GM19240 (cell line): ENCODE measurements around the gene SLC39A13.

Experiments
- DNase-seq: peaks from one replicate; pipeline ENCODE4 v3.0.0; 2011; ENCODE audit warnings: low spot score; ENCODE audit not compliant: insufficient read length

SLC39A13 gene

GRCh38 chr11:47383071-47383470 lies 25.3 kb upstream of the SLC39A13 start:
- DNase-seq = no peak

GRCh38 chr11:47384498-47384897 lies 23.9 kb upstream of the SLC39A13 start:
- no peak for DNase-seq

GRCh38 chr11:47387944-47388696 lies 20.3 kb upstream of the SLC39A13 start:
- no peak for DNase-seq

- no peak for DNase-seq
Observed at GRCh38 chr11:47388697-47389576, 19.5 kb upstream of the SLC39A13 start.

GRCh38 chr11:47389577-47390421 lies 18.6 kb upstream of the SLC39A13 start:
- no peak for DNase-seq

- DNase-seq = no peak
Observed at GRCh38 chr11:47390422-47390760, 18.0 kb upstream of the SLC39A13 start.

GRCh38 chr11:47391077-47391583 lies 17.3 kb upstream of the SLC39A13 start:
- no peak for DNase-seq

GRCh38 chr11:47391711-47392432 lies 16.5 kb upstream of the SLC39A13 start:
- no peak for DNase-seq

GRCh38 chr11:47392546-47393162 lies 15.7 kb upstream of the SLC39A13 start:
- no peak for DNase-seq

GRCh38 chr11:47393163-47394049 lies 15.0 kb upstream of the SLC39A13 start:
- no peak for DNase-seq

- no peak for DNase-seq
Observed at GRCh38 chr11:47394050-47394321, 14.4 kb upstream of the SLC39A13 start.

GRCh38 chr11:47394322-47395222 lies 13.8 kb upstream of the SLC39A13 start:
- DNase-seq = peak; percentile 81

GRCh38 chr11:47395223-47396048 lies 13.0 kb upstream of the SLC39A13 start:
- DNase-seq = no peak

- DNase-seq = no peak
Observed at GRCh38 chr11:47396049-47396320, 12.4 kb upstream of the SLC39A13 start.

GRCh38 chr11:47398011-47398410 lies 10.4 kb upstream of the SLC39A13 start:
- no peak for DNase-seq

- DNase-seq = no peak
Observed at GRCh38 chr11:47398551-47398950, 9.8 kb upstream of the SLC39A13 start.

GRCh38 chr11:47399860-47400767 lies 8.3 kb upstream of the SLC39A13 start:
- no peak for DNase-seq
